Endodermal cell (in vitro differentiated cells): Measurements from ENCODE around the gene SPATA46. TPM values are rescaled to one million over a fixed set of nuclear protein-coding genes. Genes with fewer than 3 reads are reported as not detected.

Experiments used
- DNase-seq: peaks from one replicate; pipeline ENCODE4 v3.0.0-alpha.2; 2017
- H3K27ac ChIP-seq: 2 replicates; pipeline ENCODE4 v1.5.1; 2013; ENCODE audit warnings: mild to moderate bottlenecking, low read depth, low read length, moderate library complexity
- H3K27me3 ChIP-seq: 2 replicates; pipeline ENCODE4 v1.6.1; 2013; ENCODE audit warnings: mild to moderate bottlenecking, low read length, moderate library complexity; ENCODE audit not compliant: insufficient read depth, control insufficient read depth, poor library complexity, severe bottlenecking
- H3K36me3 ChIP-seq: 2 replicates; pipeline ENCODE4 v1.7.0; 2013; ENCODE audit warnings: mild to moderate bottlenecking, low read length, moderate library complexity; ENCODE audit not compliant: control insufficient read depth, insufficient read depth
- H3K4me1 ChIP-seq: one replicate; pipeline ENCODE4 v1.7.0; 2013; ENCODE audit warnings: low read length; ENCODE audit not compliant: control insufficient read depth, insufficient read depth
- H3K4me3 ChIP-seq: 2 replicates; pipeline ENCODE4 v1.5.1; 2013; ENCODE audit warnings: mild to moderate bottlenecking, low read length, moderate library complexity
- H3K9ac ChIP-seq: 2 replicates; pipeline ENCODE4 v1.6.1; 2013; ENCODE audit warnings: mild to moderate bottlenecking, low read length, moderate library complexity; ENCODE audit not compliant: poor library complexity, severe bottlenecking; ENCODE audit errors: extremely low read depth
- H3K9me3 ChIP-seq: 2 replicates; pipeline ENCODE4 v1.6.1; 2013; ENCODE audit warnings: mild to moderate bottlenecking, low read length, moderate library complexity; ENCODE audit not compliant: control insufficient read depth
- H3K27ac Mint-ChIP-seq: 2 replicates; pipeline ENCODE4 v1.8.0; 2020; ENCODE audit warnings: mixed read lengths
- H3K27me3 Mint-ChIP-seq: 2 replicates; pipeline ENCODE4 v1.8.0; 2021; ENCODE audit warnings: mild to moderate bottlenecking, mixed read lengths; ENCODE audit not compliant: insufficient read depth
- H3K36me3 Mint-ChIP-seq: 2 replicates; pipeline ENCODE4 v1.8.0; 2020; ENCODE audit warnings: low read depth, mixed read lengths
- H3K4me1 Mint-ChIP-seq: 2 replicates; pipeline ENCODE4 v1.8.0; 2020; ENCODE audit warnings: mixed read lengths
- H3K4me3 Mint-ChIP-seq: 2 replicates; pipeline ENCODE4 v1.8.0; 2020; ENCODE audit warnings: mild to moderate bottlenecking, moderate library complexity, mixed read lengths
- H3K9me3 Mint-ChIP-seq: 2 replicates; pipeline ENCODE4 v1.8.0; 2020; ENCODE audit warnings: mild to moderate bottlenecking, mixed read lengths
- CTCF ChIP-seq: fragments of 200-600 bp; sonication (generic); conservative IDR thresholded peaks from 2 replicates; pipeline ENCODE4 v1.5.0; 2021; ENCODE audit warnings: antibody characterized with exemption, mild to moderate bottlenecking
- WGBS, 2 experiments: methylation state at CpG; one replicate each; pipeline versions ENCODE4 v1.1.5 to v1.1.7; 2013; ENCODE audit warnings: missing lambda C conversion rate in 2 of 2, mixed read lengths in 1 of 2; ENCODE audit not compliant: insufficient coverage in 1 of 2, insufficient read length in 1 of 2; 5-methylcytosine and 5-hydroxymethylcytosine counted together
- total RNA-seq, 2 donors: library from RNA; stranded (reverse); fragmentation: NEBNext Ultra II Directional in 1 of 2; extraction: Animal tissue kit (Norgen Biotek cat#: 25700) in 1 of 2; gene quantifications; 2 replicates in 1 of 2; 3 replicates in 1 of 2; pipeline ENCODE4 v1.2.1, GENCODE V29; 2021

Gene SPATA46
- total RNA-seq, 2 donors from 2014 or later: not detected

GRCh38 chr1:162367772-162368171 is 8.9 kb downstream of the SPATA46 start:
- WGBS, 2 experiments: 90 to 96% methylated on average over 8 to 10 of the region's 10 CpGs
- no peak overlapping the region for H3K27ac ChIP-seq
- no peak for TF ChIP-seq CTCF
- H3K27me3 Mint-ChIP-seq: peaks cover 13% of the 10 kb centered on the region
- H3K4me3 Mint-ChIP-seq: no peak overlapping the region
- H3K36me3 ChIP-seq: no peaks in the 10 kb centered on the region
- H3K4me3 ChIP-seq: no peak overlapping the region
- H3K36me3 Mint-ChIP-seq: no peaks in the 10 kb centered on the region
- H3K27me3 ChIP-seq: peaks cover 11% of the 10 kb centered on the region
- no peak for DNase-seq
- H3K9me3 ChIP-seq: no peaks in the 10 kb centered on the region
- H3K9ac ChIP-seq: no peak overlapping the region
- peak overlapping the region; percentile 40 for H3K27ac Mint-ChIP-seq
- H3K4me1 Mint-ChIP-seq: peaks cover 6% of the 10 kb centered on the region
- no peaks in the 10 kb centered on the region for H3K9me3 Mint-ChIP-seq
- H3K4me1 ChIP-seq: peaks cover 4% of the 10 kb centered on the region

GRCh38 chr1:162367073-162367472 is 9.6 kb downstream of the SPATA46 start:
- no peak overlapping the region for H3K4me3 ChIP-seq
- peaks cover 10% of the 10 kb centered on the region for H3K27me3 Mint-ChIP-seq
- WGBS, 2 experiments: 94 to 96% methylated on average over 24 to 36 of the region's 36 CpGs
- no peaks in the 10 kb centered on the region for H3K9me3 ChIP-seq
- no peak overlapping the region for H3K27ac Mint-ChIP-seq
- no peak overlapping the region for H3K4me3 Mint-ChIP-seq
- no peaks in the 10 kb centered on the region for H3K36me3 ChIP-seq
- H3K27me3 ChIP-seq: peaks cover 8% of the 10 kb centered on the region
- no peak for DNase-seq
- TF ChIP-seq CTCF: no peak
- H3K36me3 Mint-ChIP-seq: no peaks in the 10 kb centered on the region
- H3K9me3 Mint-ChIP-seq: no peaks in the 10 kb centered on the region
- no peak overlapping the region for H3K9ac ChIP-seq
- H3K4me1 ChIP-seq: no peaks in the 10 kb centered on the region
- no peaks in the 10 kb centered on the region for H3K4me1 Mint-ChIP-seq
- H3K27ac ChIP-seq: no peak overlapping the region

GRCh38 chr1:162366671-162367070 is 10.0 kb downstream of the SPATA46 start:
- H3K36me3 Mint-ChIP-seq: no peaks in the 10 kb centered on the region
- Histone ChIP-seq H3K36me3 (no peaks in the 10 kb centered on the region), H3K4me3 (no peak overlapping the region), H3K9me3 (no peaks in the 10 kb centered on the region), H3K27ac (no peak overlapping the region), H3K4me1 (no peaks in the 10 kb centered on the region), H3K9ac (no peak overlapping the region), H3K27me3 (peaks cover 4% of the 10 kb centered on the region)
- no peak for TF ChIP-seq CTCF
- H3K27ac Mint-ChIP-seq: no peak overlapping the region
- no peaks in the 10 kb centered on the region for H3K4me1 Mint-ChIP-seq
- no peak overlapping the region for H3K4me3 Mint-ChIP-seq
- no peak for DNase-seq
- H3K27me3 Mint-ChIP-seq: peaks cover 7% of the 10 kb centered on the region
- WGBS, 2 experiments: 95 to 100% methylated on average over 4 to 9 of the region's 9 CpGs
- no peaks in the 10 kb centered on the region for H3K9me3 Mint-ChIP-seq
